Adrenal gland (tissue), 5 donors: ENCODE measurements around the gene METRNL.

ENCODE experiments used
- POLR2A ChIP-seq, 2 donors: fragments of 450-650 bp; IDR thresholded peaks; one replicate each; pipeline ENCODE4 v1.6.1; 2017; ENCODE audit warnings: antibody characterized with exemption in 2 of 2, mild to moderate bottlenecking in 2 of 2, moderate library complexity in 1 of 2
- TF ChIP-seq, protein P1 (sequence below), 6 experiments: fragments of 450-650 bp in 4 of 6; fragments of 200-600 bp in 2 of 6; sonication (generic) in 1 of 6; IDR thresholded peaks; 1 replicate in 5 of 6; 2 replicates in 1 of 6; pipeline versions ENCODE4 v1.5.1 to v1.8.0; 2016 to 2021; ENCODE audit warnings: antibody characterized with exemption in 6 of 6, mild to moderate bottlenecking in 2 of 6, moderate library complexity in 1 of 6
- donor health status: DM: no; HTN: no; CAD: no.

GRCh38 chr17:83064732-83065659, 14.4 kb upstream of the METRNL start:
- no peak for TF ChIP-seq POLR2A (IDR thresholded peaks at IDR 0.05)
- TF ChIP-seq, protein P1, sequence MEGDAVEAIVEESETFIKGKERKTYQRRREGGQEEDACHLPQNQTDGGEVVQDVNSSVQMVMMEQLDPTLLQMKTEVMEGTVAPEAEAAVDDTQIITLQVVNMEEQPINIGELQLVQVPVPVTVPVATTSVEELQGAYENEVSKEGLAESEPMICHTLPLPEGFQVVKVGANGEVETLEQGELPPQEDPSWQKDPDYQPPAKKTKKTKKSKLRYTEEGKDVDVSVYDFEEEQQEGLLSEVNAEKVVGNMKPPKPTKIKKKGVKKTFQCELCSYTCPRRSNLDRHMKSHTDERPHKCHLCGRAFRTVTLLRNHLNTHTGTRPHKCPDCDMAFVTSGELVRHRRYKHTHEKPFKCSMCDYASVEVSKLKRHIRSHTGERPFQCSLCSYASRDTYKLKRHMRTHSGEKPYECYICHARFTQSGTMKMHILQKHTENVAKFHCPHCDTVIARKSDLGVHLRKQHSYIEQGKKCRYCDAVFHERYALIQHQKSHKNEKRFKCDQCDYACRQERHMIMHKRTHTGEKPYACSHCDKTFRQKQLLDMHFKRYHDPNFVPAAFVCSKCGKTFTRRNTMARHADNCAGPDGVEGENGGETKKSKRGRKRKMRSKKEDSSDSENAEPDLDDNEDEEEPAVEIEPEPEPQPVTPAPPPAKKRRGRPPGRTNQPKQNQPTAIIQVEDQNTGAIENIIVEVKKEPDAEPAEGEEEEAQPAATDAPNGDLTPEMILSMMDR (IDR thresholded peaks at IDR 0.05), result no peak
